Measurements from ENCODE around the gene SLX4IP.

GRCh38 chr20:10453241-10453640 is 18.1 kb downstream of the SLX4IP start:
- TF ChIP-seq POLR2A (IDR thresholded peaks at IDR 0.05; ENCODE audit: low read depth, low read length) (no peak), POLR2AphosphoS5 (IDR thresholded peaks at IDR 0.05; ENCODE audit: low read depth, low read length) (no peak)

Measured in GM12892 (cell line).